Transverse colon (tissue), 4 donors: ENCODE data around the gene AGPAT3. TPM values are rescaled to one million over a fixed set of nuclear protein-coding genes. Genes with fewer than 3 reads are reported as not detected.

ENCODE experiments used
- DNase-seq: peaks from one replicate; pipeline ENCODE4 v3.0.0-alpha.2; 2019
- H3K27ac ChIP-seq, 4 donors: fragments of 200-600 bp; sonication (generic); 2 replicates each; pipeline ENCODE4 v1.5.1; 2016 to 2018; ENCODE audit warnings: inconsistent platforms in 4 of 4
- H3K27me3 ChIP-seq: fragments of 200-600 bp; sonication (generic); 2 replicates; pipeline ENCODE4 v1.5.1; 2017; ENCODE audit warnings: inconsistent platforms
- H3K36me3 ChIP-seq, 4 donors: fragments of 200-600 bp; sonication (generic); 2 replicates each; pipeline ENCODE4 v1.5.1; 2017 to 2019; ENCODE audit warnings: inconsistent platforms in 4 of 4
- H3K4me1 ChIP-seq, 4 donors: fragments of 200-600 bp; sonication (generic); 2 replicates each; pipeline ENCODE4 v1.5.1; 2017 to 2020; ENCODE audit warnings: inconsistent platforms in 4 of 4
- H3K4me3 ChIP-seq, 4 donors: fragments of 200-600 bp; sonication (generic); 1 replicate in 1 of 4; 2 replicates in 3 of 4; pipeline versions ENCODE4 v1.5.1 to v1.6.1; 2017 to 2019; ENCODE audit warnings: inconsistent platforms in 4 of 4
- H3K9me3 ChIP-seq, 2 donors: fragments of 200-600 bp; sonication (generic); 2 replicates each; pipeline ENCODE4 v1.5.1; 2017 to 2019; ENCODE audit warnings: inconsistent platforms in 2 of 2
- CTCF ChIP-seq, 5 experiments: fragments of 200-600 bp in 3 of 5; fragments of 450-650 bp in 2 of 5; sonication (generic) in 3 of 5; IDR thresholded peaks; 1 replicate in 2 of 5; 2 replicates in 3 of 5; pipeline ENCODE4 v1.5.1; 2016 to 2017; ENCODE audit warnings: antibody characterized with exemption in 5 of 5, inconsistent platforms in 3 of 5, mild to moderate bottlenecking in 2 of 5, moderate library complexity in 1 of 5
- EP300 ChIP-seq: sonication (generic); formaldehyde crosslinking; IDR thresholded peaks from one replicate; pipeline ENCODE4 v1.6.1; 2017; ENCODE audit warnings: antibody characterized with exemption, low read depth
- POLR2A ChIP-seq: fragments of 450-650 bp; IDR thresholded peaks from one replicate; pipeline ENCODE4 v1.6.1; 2016; ENCODE audit warnings: antibody characterized with exemption, mild to moderate bottlenecking, moderate library complexity
- POLR2AphosphoS5 ChIP-seq, 3 donors: sonication (generic); formaldehyde crosslinking; IDR thresholded peaks; one replicate each; pipeline ENCODE4 v1.6.1; 2016; ENCODE audit warnings: antibody characterized with exemption in 3 of 3
- WGBS, 2 donors: methylation state at CpG; one replicate each; pipeline ENCODE4 v1.1.5; 2018; ENCODE audit warnings: low coverage in 1 of 2; 5-methylcytosine and 5-hydroxymethylcytosine counted together
- in situ Hi-C, 4 donors: fragments of 200-750 bp; cut with MboI; loops; one replicate each; pipeline versions ENCODE4 v1.15.0 to v1.15.1; 2017; ENCODE audit warnings: low sequenced_read_pairs in 3 of 4, low pct_ligation_motif_present in 1 of 4, low pct_unique_long_range_greater_than_20kb in 1 of 4
- intact Hi-C: fragments of 100-400 bp; cut with DNase I; formaldehyde crosslinking; loops from one replicate; pipeline ENCODE4 v1.15.1; 2023; ENCODE audit warnings: low total_unique reads
- total RNA-seq, 4 donors: library from RNA; depleted of rRNA; stranded (reverse); fragments of >200 nt; gene quantifications; one replicate each; pipeline ENCODE4 v1.1.0, GENCODE V29; 2016

Gene AGPAT3
- total RNA-seq, 4 donors from 2014 or later, result 59.9 to 116 (median 85.3) TPM

DNA sequence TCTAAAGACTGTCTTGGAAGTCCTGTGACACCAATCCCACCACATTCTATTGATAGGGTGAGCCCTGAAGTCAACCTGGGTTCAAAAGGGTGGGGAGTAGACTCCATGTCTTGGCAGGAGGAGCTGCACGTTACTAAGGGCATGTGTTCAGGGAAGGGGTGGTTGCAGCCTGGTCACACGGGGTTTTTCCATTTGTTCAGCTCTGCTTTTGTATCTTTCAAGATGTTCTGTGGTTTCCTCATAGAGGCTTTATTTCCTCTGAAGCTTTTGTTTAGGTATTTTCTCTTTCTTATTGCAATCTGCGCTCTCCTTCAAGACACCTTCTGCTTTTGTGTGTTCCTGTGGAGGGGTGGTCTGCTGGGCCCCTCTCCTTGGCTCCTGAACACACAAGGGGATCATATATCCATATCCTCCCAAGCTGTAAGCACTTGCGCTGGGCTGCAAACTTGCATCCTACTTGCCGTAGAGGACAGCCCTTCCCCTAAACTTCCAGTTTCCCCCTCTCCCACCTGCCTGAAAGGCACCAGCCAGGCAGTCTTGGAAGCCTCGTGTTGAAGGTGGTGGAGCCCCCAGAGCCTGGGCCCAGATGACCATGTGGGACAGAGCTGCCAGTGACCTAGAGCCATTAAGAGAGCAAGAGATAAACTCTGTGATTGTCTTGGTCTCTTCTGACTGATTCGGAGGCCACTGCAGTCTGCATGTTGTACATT is 84.6 kb downstream of the AGPAT3 start:
- Histone ChIP-seq H3K9me3 (no peaks in the 10 kb centered on the region), H3K36me3 (peaks cover 0 to 3% (median 0%) of the 10 kb centered on the region in 4 donors), H3K27ac (no peak overlapping the region), H3K4me1 (peaks cover 0 to 6% (median 0%) of the 10 kb centered on the region in 4 donors), H3K27me3 (no peaks in the 10 kb centered on the region), H3K4me3 (no peak overlapping the region)
- in situ Hi-C loops (loop anchor here in 2 of 4 donors (25.0 kb wide), 2 partner anchors 112 to 137 kb away; no protein-coding TSS in a partner anchor), intact Hi-C loops (no loop called here)
- DNase-seq, result no peak
- TF ChIP-seq POLR2A, result no peak
- no peak for TF ChIP-seq EP300
- TF ChIP-seq POLR2AphosphoS5 (IDR thresholded peaks at IDR 0.05), result no peak
- TF ChIP-seq CTCF (IDR thresholded peaks at IDR 0.05), result no peak
- WGBS, 2 donors, result 87 to 92% methylated on average over 3 to 7 of the region's 7 CpGs

DNA sequence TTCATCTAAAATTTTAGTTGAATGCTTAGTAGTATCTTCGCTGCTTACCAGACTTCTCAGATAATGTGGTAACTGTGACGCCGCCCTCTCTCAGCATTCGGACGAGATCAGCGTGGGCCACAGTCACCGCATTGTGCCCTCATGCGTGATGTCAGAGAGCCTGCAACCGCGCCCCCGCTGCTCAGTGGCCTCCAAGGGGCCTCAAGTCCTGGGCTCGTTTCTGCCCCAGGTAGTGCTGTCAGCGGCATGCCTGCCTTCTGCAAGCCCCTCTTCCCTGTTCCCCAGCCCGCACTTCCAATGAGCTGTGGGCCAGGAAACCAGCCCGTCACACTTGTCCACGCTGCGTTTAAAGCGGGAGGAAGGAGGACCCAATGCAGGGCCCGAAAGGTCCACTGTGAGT is 85.5 kb downstream of the AGPAT3 start:
- H3K4me1 ChIP-seq, result peaks cover 0 to 6% (median 0%) of the 10 kb centered on the region in 4 donors
- intact Hi-C loops, result no loop called here
- no peak overlapping the region for H3K27ac ChIP-seq
- 94 to 100% methylated on average over 1 to 19 of the region's 19 CpGs for WGBS, 2 donors
- DNase-seq, result no peak
- H3K27me3 ChIP-seq, result no peaks in the 10 kb centered on the region
- H3K4me3 ChIP-seq, result no peak overlapping the region
- H3K9me3 ChIP-seq, result no peaks in the 10 kb centered on the region
- TF ChIP-seq POLR2A, result no peak
- no peak for TF ChIP-seq POLR2AphosphoS5 (IDR thresholded peaks at IDR 0.05)
- TF ChIP-seq CTCF (IDR thresholded peaks at IDR 0.05), result no peak
- no peak for TF ChIP-seq EP300
- peaks cover 0 to 3% (median 0%) of the 10 kb centered on the region in 4 donors for H3K36me3 ChIP-seq
- in situ Hi-C loops, result no loop called here

DNA sequence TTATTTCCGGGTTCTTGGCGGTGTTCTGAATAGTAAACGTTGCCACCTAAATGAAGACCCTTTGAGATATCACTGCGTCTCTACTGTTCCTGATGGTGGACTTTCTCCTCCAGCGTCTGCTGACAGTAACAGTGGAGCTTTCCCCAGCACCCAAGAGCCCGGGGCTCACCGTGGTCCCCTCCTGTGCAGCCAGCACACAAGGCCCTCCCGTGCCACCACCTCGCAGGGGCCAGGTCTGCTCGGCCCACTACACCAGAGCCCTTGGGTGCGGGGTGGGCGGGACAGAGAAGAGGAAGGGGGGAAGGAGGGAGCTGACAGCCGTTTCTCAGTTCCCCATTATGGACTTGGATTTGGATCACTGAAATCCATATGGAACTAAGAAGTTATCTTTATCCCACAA is 85.9 kb downstream of the AGPAT3 start:
- intact Hi-C loops (no loop called here), in situ Hi-C loops (no loop called here)
- Histone ChIP-seq H3K4me1 (peaks cover 0 to 6% (median 0%) of the 10 kb centered on the region in 4 donors), H3K27me3 (no peaks in the 10 kb centered on the region), H3K27ac (no peak overlapping the region), H3K4me3 (no peak overlapping the region), H3K9me3 (no peaks in the 10 kb centered on the region), H3K36me3 (peaks cover 0 to 3% (median 0%) of the 10 kb centered on the region in 4 donors)
- no peak for DNase-seq
- no peak for TF ChIP-seq CTCF (IDR thresholded peaks at IDR 0.05)
- 84% methylated on average over 13 of the region's 13 CpGs; no CpG with 5 or more reads in 1 of the 2 donors for WGBS, 2 donors

DNA sequence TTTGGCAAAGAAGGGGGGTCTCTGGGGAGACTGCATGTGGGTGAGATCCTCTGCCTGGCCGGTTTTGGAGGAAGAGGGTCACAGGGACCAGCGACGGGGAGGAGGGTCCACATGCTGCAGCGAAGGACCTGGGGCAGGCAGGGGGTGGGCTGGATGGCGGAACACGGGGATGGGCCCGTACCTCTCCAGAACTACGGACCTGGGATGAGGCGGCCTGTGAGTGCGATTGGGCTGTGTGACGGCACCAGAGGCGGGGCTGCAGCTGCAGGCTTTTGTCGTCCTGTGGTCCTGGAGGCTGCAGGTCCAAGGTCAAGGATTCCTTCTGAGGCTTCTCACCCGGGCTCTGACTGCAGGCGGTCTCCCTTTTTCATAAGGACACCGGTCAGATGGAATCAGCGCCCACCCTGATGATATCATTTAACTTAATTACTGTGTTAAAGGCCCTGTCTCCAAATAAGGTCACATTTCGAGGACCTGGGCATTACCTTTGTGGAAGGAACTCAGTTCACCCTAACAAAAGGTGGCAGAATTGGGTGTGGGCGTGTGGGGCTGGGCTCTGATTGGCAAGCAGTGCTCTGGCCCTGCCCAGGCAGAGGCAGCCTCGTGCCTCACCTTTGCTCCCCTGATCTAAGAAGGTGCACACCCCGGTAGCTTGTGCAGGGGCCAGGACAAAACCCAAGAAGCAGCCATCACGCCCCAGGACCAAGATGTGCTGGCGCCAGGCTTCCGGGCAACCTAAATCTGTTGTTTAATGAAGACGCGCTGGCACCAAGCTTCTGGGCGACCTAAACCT is 87.1 kb downstream of the AGPAT3 start:
- WGBS, 2 donors, result 72 to 89% methylated on average over 2 to 27 of the region's 27 CpGs
- no peak for DNase-seq
- Histone ChIP-seq H3K9me3 (no peaks in the 10 kb centered on the region), H3K27ac (no peak overlapping the region), H3K4me1 (peaks cover 0 to 6% (median 1%) of the 10 kb centered on the region in 4 donors), H3K27me3 (no peaks in the 10 kb centered on the region), H3K36me3 (peaks cover 0 to 3% (median 0%) of the 10 kb centered on the region in 4 donors), H3K4me3 (no peak overlapping the region)
- TF ChIP-seq EP300, result no peak
- TF ChIP-seq CTCF (IDR thresholded peaks at IDR 0.05), result no peak
- intact Hi-C loops, result no loop called here
- in situ Hi-C loops, result no loop called here
